K562 treated with DMSO at 1 percent for 12 hours (cell line): ENCODE data around the gene MALRD1. TPM values are rescaled to one million over a fixed set of nuclear protein-coding genes. Genes with fewer than 3 reads are reported as not detected.

Experiments used
- total RNA-seq: library from RNA; unstranded; fragments of 300-600 nt; gene quantifications from 2 replicates; pipeline ENCODE4 v1.2.3, GENCODE V29; 2022; ENCODE audit not compliant: insufficient read depth

MALRD1 gene
- not detected in 2 replicates for total RNA-seq

GRCh38 chr10:19048489-19048888 is at the start of gene MALRD1:
MALRD1 (plus strand) TSS chr10:19048801; CDS start chr10:19048939, 138 bp downstream.

